Duodenal mucosa (tissue), 2 donors: ENCODE results near the gene ELP1.
"Not testable (repeated sequence)": the region's sequence is repeated elsewhere in the genome, so short reads cannot be mapped to it uniquely, and the experiment has no call there.

Experiments
- H3K27ac ChIP-seq: one replicate; pipeline ENCODE4 v1.7.0; 2013; ENCODE audit warnings: low read depth, low read length
- H3K27me3 ChIP-seq, 2 donors: one replicate each; pipeline ENCODE4 v1.7.0; 2013; ENCODE audit warnings: low read length in 2 of 2, control low read depth in 1 of 2; ENCODE audit not compliant: insufficient read depth in 2 of 2, control insufficient read depth in 1 of 2
- H3K36me3 ChIP-seq, 2 donors: one replicate each; pipeline ENCODE4 v1.7.0; 2013; ENCODE audit warnings: low read length in 2 of 2, control low read depth in 1 of 2; ENCODE audit not compliant: insufficient read depth in 2 of 2, control insufficient read depth in 1 of 2
- H3K4me1 ChIP-seq, 2 donors: one replicate each; pipeline ENCODE4 v1.7.0; 2013; ENCODE audit warnings: low read length in 2 of 2, control low read depth in 1 of 2; ENCODE audit not compliant: insufficient read depth in 2 of 2, control insufficient read depth in 1 of 2
- H3K4me3 ChIP-seq, 2 donors: one replicate each; pipeline ENCODE4 v1.7.0; 2013; ENCODE audit warnings: low read length in 2 of 2, low read depth in 1 of 2
- H3K9ac ChIP-seq, 2 donors: one replicate each; pipeline ENCODE4 v1.7.0; 2013; ENCODE audit warnings: low read length in 2 of 2, low read depth in 1 of 2
- H3K9me3 ChIP-seq, 2 donors: one replicate each; pipeline ENCODE4 v1.7.0; 2013; ENCODE audit warnings: low read length in 2 of 2, control low read depth in 1 of 2; ENCODE audit not compliant: control insufficient read depth in 1 of 2

ELP1 gene

GRCh38 chr9:108903420-108904103 is 30.4 kb downstream of the ELP1 start:
- Histone ChIP-seq H3K27me3 (no peaks in the 10 kb centered on the region), H3K27ac (no peak overlapping the region), H3K36me3 (peaks cover 49 to 78% of the 10 kb centered on the region in 2 donors), H3K9ac (no peak overlapping the region), H3K4me3 (no peak overlapping the region), H3K4me1 (no peaks in the 10 kb centered on the region), H3K9me3 (no peaks in the 10 kb centered on the region)

GRCh38 chr9:108900176-108900575 is 33.7 kb downstream of the ELP1 start:
- no peaks in the 10 kb centered on the region for H3K9me3 ChIP-seq
- no peak overlapping the region for H3K9ac ChIP-seq
- H3K36me3 ChIP-seq = peaks cover 41 to 78% of the 10 kb centered on the region in 2 donors
- H3K4me3 ChIP-seq = no peak overlapping the region
- no peaks in the 10 kb centered on the region for H3K4me1 ChIP-seq
- no peak overlapping the region for H3K27ac ChIP-seq
- H3K27me3 ChIP-seq = no peaks in the 10 kb centered on the region

GRCh38 chr9:108899023-108899695 is 34.8 kb downstream of the ELP1 start:
- H3K36me3 ChIP-seq = peaks cover 49 to 86% of the 10 kb centered on the region in 2 donors
- H3K4me1 ChIP-seq, H3K27me3 ChIP-seq, H3K4me3 ChIP-seq, H3K9me3 ChIP-seq, H3K9ac ChIP-seq, H3K27ac ChIP-seq: not testable (repeated sequence)

- H3K9me3 ChIP-seq = no peaks in the 10 kb centered on the region
- H3K27ac ChIP-seq = no peak overlapping the region
- no peak overlapping the region for H3K9ac ChIP-seq
- H3K4me3 ChIP-seq = no peak overlapping the region
- H3K36me3 ChIP-seq = peaks cover 51 to 87% of the 10 kb centered on the region in 2 donors
- no peaks in the 10 kb centered on the region for H3K27me3 ChIP-seq
- no peaks in the 10 kb centered on the region for H3K4me1 ChIP-seq
Observed at GRCh38 chr9:108897324-108898096, 36.4 kb downstream of the ELP1 start.

- Histone ChIP-seq H3K27me3 (no peaks in the 10 kb centered on the region), H3K36me3 (peaks cover 52 to 90% of the 10 kb centered on the region in 2 donors)
Observed at GRCh38 chr9:108894225-108894997, 39.5 kb downstream of the ELP1 start.

GRCh38 chr9:108889649-108890067 is 44.3 kb downstream of the ELP1 start:
- peaks cover 45 to 58% of the 10 kb centered on the region in 2 donors for H3K36me3 ChIP-seq
- H3K9ac ChIP-seq = no peak overlapping the region
- H3K27me3 ChIP-seq = no peaks in the 10 kb centered on the region
- H3K27ac ChIP-seq = no peak overlapping the region
- H3K9me3 ChIP-seq = no peaks in the 10 kb centered on the region
- H3K4me3 ChIP-seq = no peak overlapping the region
- H3K4me1 ChIP-seq = peaks cover 4 to 6% of the 10 kb centered on the region in 2 donors

More at GRCh38 chr9:108894225-108894997, 39.5 kb downstream of the ELP1 start:
- Histone ChIP-seq H3K27ac (no peak overlapping the region), H3K9me3 (no peaks in the 10 kb centered on the region), H3K4me3 (no peak overlapping the region), H3K4me1 (no peaks in the 10 kb centered on the region), H3K9ac (no peak overlapping the region)

- H3K36me3 ChIP-seq = peaks cover 18 to 39% of the 10 kb centered on the region in 2 donors
- H3K4me1 ChIP-seq, H3K4me3 ChIP-seq, H3K27ac ChIP-seq, H3K27me3 ChIP-seq, H3K9me3 ChIP-seq, H3K9ac ChIP-seq: not testable (repeated sequence)
Observed at GRCh38 chr9:108886594-108887271, 47.2 kb downstream of the ELP1 start.

GRCh38 chr9:108885643-108886348 is 48.1 kb downstream of the ELP1 start:
- H3K9me3 ChIP-seq = no peaks in the 10 kb centered on the region
- H3K4me3 ChIP-seq = no peak overlapping the region
- H3K36me3 ChIP-seq = peaks cover 11 to 30% of the 10 kb centered on the region in 2 donors
- H3K4me1 ChIP-seq = peaks cover 4 to 6% of the 10 kb centered on the region in 2 donors
- H3K27ac ChIP-seq = no peak overlapping the region
- no peak overlapping the region for H3K9ac ChIP-seq
- H3K27me3 ChIP-seq = no peaks in the 10 kb centered on the region

GRCh38 chr9:108884701-108885100 is 49.2 kb downstream of the ELP1 start:
- H3K27me3 ChIP-seq = no peaks in the 10 kb centered on the region
- H3K36me3 ChIP-seq = peaks cover 10 to 22% of the 10 kb centered on the region in 2 donors
- H3K9ac ChIP-seq = no peak overlapping the region
- no peak overlapping the region for H3K4me3 ChIP-seq
- H3K4me1 ChIP-seq = peaks cover 4 to 6% of the 10 kb centered on the region in 2 donors
- no peak overlapping the region for H3K27ac ChIP-seq
- no peaks in the 10 kb centered on the region for H3K9me3 ChIP-seq
